ENCODE data around the gene HOXC10. TPM values are rescaled to one million over a fixed set of nuclear protein-coding genes. Genes with fewer than 3 reads are reported as not detected.

Gene HOXC10
- total and polyA plus RNA-seq, 8 donors, result not detected

- no peak for DNase-seq
- peaks cover 0 to 5% (median 0%) of the 10 kb centered on the region in 4 donors for H3K9me3 ChIP-seq
- H3K36me3 ChIP-seq, result no peaks in the 10 kb centered on the region
- intact Hi-C loops (cut with DNase I; ENCODE audit: low total_unique reads), result no loop called here
- peaks cover 18 to 42% (median 33%) of the 10 kb centered on the region in 4 donors for H3K4me1 ChIP-seq
- H3K4me3 ChIP-seq, result no peak overlapping the region
- TF ChIP-seq CTCF (IDR thresholded peaks at IDR 0.05) (no peak), EP300 (IDR thresholded peaks at IDR 0.05) (no peak), POLR2AphosphoS5 (IDR thresholded peaks at IDR 0.05) (no peak), POLR2A (IDR thresholded peaks at IDR 0.05) (no peak)
- H3K27me3 ChIP-seq, result peaks cover 43 to 100% (median 98%) of the 10 kb centered on the region in 3 donors
- WGBS, 5 donors, result 10 to 23% (median 19%) methylated on average over 10 of the region's 10 CpGs
- no peak overlapping the region for H3K27ac ChIP-seq
These were observed 25.4 kb downstream of the HOXC10 start for GRCh38 chr12:54010053-54010971.

GRCh38 chr12:54010972-54011664 lies 26.2 kb downstream of the HOXC10 start:
- intact Hi-C loops (cut with DNase I; ENCODE audit: low total_unique reads), result no loop called here
- H3K4me3 ChIP-seq, result no peak overlapping the region

GRCh38 chr12:54011665-54012532 lies 27.0 kb downstream of the HOXC10 start:
- 17 to 27% (median 23%) methylated on average over 14 of the region's 14 CpGs for WGBS, 5 donors
- H3K4me3 ChIP-seq, result no peak overlapping the region

More at GRCh38 chr12:54010972-54011664, 26.2 kb downstream of the HOXC10 start:
- no peak for DNase-seq
- Histone ChIP-seq H3K36me3 (no peaks in the 10 kb centered on the region), H3K4me1 (peaks cover 17 to 35% (median 28%) of the 10 kb centered on the region in 4 donors), H3K9me3 (peaks cover 0 to 5% (median 0%) of the 10 kb centered on the region in 4 donors), H3K27ac (no peak overlapping the region), H3K27me3 (peaks cover 48 to 100% (median 98%) of the 10 kb centered on the region in 3 donors)
- TF ChIP-seq EP300 (IDR thresholded peaks at IDR 0.05) (no peak), CTCF (IDR thresholded peaks at IDR 0.05) (no peak), POLR2A (IDR thresholded peaks at IDR 0.05) (no peak), POLR2AphosphoS5 (IDR thresholded peaks at IDR 0.05) (no peak)
- 7 to 11% (median 8%) methylated on average over 17 of the region's 17 CpGs for WGBS, 5 donors

More at GRCh38 chr12:54011665-54012532, 27.0 kb downstream of the HOXC10 start:
- TF ChIP-seq POLR2AphosphoS5 (IDR thresholded peaks at IDR 0.05) (no peak), EP300 (IDR thresholded peaks at IDR 0.05) (no peak), CTCF (IDR thresholded peaks at IDR 0.05) (no peak), POLR2A (IDR thresholded peaks at IDR 0.05) (no peak)
- Histone ChIP-seq H3K4me1 (peaks cover 11 to 34% (median 27%) of the 10 kb centered on the region in 4 donors), H3K9me3 (peaks cover 0 to 5% (median 0%) of the 10 kb centered on the region in 4 donors), H3K27ac (no peak overlapping the region), H3K27me3 (peaks cover 45 to 100% (median 98%) of the 10 kb centered on the region in 3 donors), H3K36me3 (no peaks in the 10 kb centered on the region)
- intact Hi-C loops (cut with DNase I; ENCODE audit: low total_unique reads), result no loop called here
- no peak for DNase-seq
